Inferior parietal cortex (tissue), 1 donor: ENCODE results near the gene RAD51AP2.
A peak's percentile ranks its signal among the peaks of the same experiment; 100 is the strongest.
"Not testable (repeated sequence)": the region's sequence is repeated elsewhere in the genome, so short reads cannot be mapped to it uniquely, and the experiment has no call there.

Experiments
- DNase-seq: peaks from one replicate; pipeline ENCODE4 v3.0.0-alpha.2; 2016; ENCODE audit errors: extremely low spot score

Gene RAD51AP2

GRCh38 chr2:17518212-17519154 is at the start of gene RAD51AP2:
TSS of gene RAD51AP2 (minus strand) at chr2:17518440. CDS start at chr2:17518415, 25 bp downstream.
- no peak for DNase-seq

- DNase-seq, result not testable (repeated sequence)
These were observed 47.5 kb upstream of the RAD51AP2 start for GRCh38 chr2:17565726-17566125.

GRCh38 chr2:17558878-17559277 is 40.6 kb upstream of the RAD51AP2 start:
- DNase-seq, result no peak

GRCh38 chr2:17558053-17558452 is 39.8 kb upstream of the RAD51AP2 start:
- DNase-seq, result no peak

- DNase-seq, result no peak
These were observed 39.4 kb upstream of the RAD51AP2 start for GRCh38 chr2:17557596-17557995.

GRCh38 chr2:17555150-17555549 is 36.9 kb upstream of the RAD51AP2 start:
- DNase-seq, result no peak

- no peak for DNase-seq
These were observed 32.7 kb upstream of the RAD51AP2 start for GRCh38 chr2:17550907-17551306.

GRCh38 chr2:17547737-17548136 is 29.5 kb upstream of the RAD51AP2 start:
- no peak for DNase-seq

GRCh38 chr2:17547237-17547636 is 29.0 kb upstream of the RAD51AP2 start:
- DNase-seq, result no peak

- no peak for DNase-seq
These were observed 27.7 kb upstream of the RAD51AP2 start for GRCh38 chr2:17545680-17546613.

- DNase-seq, result peak; percentile 26
These were observed 26.0 kb upstream of the RAD51AP2 start for GRCh38 chr2:17544256-17544655.

GRCh38 chr2:17543848-17544247 is 25.6 kb upstream of the RAD51AP2 start:
- DNase-seq, result peak; percentile 21

GRCh38 chr2:17543131-17543660 is 25.0 kb upstream of the RAD51AP2 start:
- peak; percentile 45 for DNase-seq

GRCh38 chr2:17542471-17542870 is 24.2 kb upstream of the RAD51AP2 start:
- no peak for DNase-seq

- no peak for DNase-seq
These were observed 23.3 kb upstream of the RAD51AP2 start for GRCh38 chr2:17541531-17541950.

GRCh38 chr2:17540813-17541530 is 22.7 kb upstream of the RAD51AP2 start:
- no peak for DNase-seq

- peak; percentile 74 for DNase-seq
These were observed 22.0 kb upstream of the RAD51AP2 start, which contains the start of gene VSNL1 for GRCh38 chr2:17540093-17540812. TSS of gene VSNL1 (plus strand) at chr2:17540696. CDS start at chr2:17592075, 51,379 bp downstream.

- DNase-seq, result no peak
These were observed 21.4 kb upstream of the RAD51AP2 start for GRCh38 chr2:17539611-17540092.

- peak; percentile 44 for DNase-seq
These were observed 20.8 kb upstream of the RAD51AP2 start for GRCh38 chr2:17538844-17539554.
